HG02571 (cell line): Measurements from ENCODE around the gene ANKRD13B.
"Not testable (repeated sequence)": the region's sequence is repeated elsewhere in the genome, so short reads cannot be mapped to it uniquely, and the experiment has no call there.

Source experiments
- ATAC-seq: cut with Tn5 transposase; IDR thresholded peaks from one replicate; pipeline ENCODE4 v1.9.1; 2021; ENCODE audit warnings: mild to moderate bottlenecking, moderate library complexity; ENCODE audit not compliant: unreplicated experiment

ANKRD13B gene

GRCh38 chr17:29592850-29593551, at the start of gene ANKRD13B:
ANKRD13B (plus strand) TSS chr17:29593132; CDS start chr17:29593622, 490 bp downstream.
- ATAC-seq, result no peak

- no peak for ATAC-seq
Observed at GRCh38 chr17:29544066-29544465, 48.9 kb upstream of the ANKRD13B start.

DNA sequence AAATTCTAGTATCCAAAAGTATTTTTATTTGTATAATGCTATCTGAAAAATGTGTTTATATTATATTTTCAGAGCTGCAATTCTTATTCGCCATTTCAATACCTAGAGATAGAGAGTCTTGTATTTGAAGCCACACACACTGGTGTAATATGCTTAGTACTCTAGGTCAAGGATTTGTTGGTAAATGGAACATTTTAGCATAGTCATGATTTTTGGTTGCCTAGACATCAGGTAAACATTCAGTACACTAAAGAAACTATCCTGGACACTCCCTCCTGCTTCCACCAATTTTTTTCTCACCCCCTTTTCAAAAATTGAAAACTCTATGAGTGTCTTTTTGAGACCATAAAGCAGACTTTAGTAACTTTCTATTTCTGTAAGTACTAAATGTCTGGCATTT, 46.8 kb upstream of the ANKRD13B start:
- ATAC-seq, result no peak

DNA sequence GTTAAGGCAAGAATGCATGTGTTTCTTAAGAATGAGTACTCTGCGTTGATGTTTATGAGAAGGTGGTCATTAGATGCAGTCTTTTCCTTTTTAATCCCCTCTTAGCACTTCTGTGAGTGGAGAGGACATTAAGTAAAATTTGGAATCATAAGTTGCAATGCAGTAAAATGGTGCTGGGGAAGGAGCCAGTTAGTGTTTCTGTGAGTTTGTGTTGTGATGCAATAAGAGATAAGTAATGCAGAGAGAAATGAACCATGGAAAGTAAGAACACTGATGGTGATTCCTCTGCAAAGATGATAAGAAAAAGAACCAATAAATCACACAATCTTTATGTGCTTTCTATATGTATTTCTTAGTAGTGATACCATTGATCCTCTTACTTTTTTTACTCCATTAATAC, 46.1 kb upstream of the ANKRD13B start:
- ATAC-seq, result no peak

DNA sequence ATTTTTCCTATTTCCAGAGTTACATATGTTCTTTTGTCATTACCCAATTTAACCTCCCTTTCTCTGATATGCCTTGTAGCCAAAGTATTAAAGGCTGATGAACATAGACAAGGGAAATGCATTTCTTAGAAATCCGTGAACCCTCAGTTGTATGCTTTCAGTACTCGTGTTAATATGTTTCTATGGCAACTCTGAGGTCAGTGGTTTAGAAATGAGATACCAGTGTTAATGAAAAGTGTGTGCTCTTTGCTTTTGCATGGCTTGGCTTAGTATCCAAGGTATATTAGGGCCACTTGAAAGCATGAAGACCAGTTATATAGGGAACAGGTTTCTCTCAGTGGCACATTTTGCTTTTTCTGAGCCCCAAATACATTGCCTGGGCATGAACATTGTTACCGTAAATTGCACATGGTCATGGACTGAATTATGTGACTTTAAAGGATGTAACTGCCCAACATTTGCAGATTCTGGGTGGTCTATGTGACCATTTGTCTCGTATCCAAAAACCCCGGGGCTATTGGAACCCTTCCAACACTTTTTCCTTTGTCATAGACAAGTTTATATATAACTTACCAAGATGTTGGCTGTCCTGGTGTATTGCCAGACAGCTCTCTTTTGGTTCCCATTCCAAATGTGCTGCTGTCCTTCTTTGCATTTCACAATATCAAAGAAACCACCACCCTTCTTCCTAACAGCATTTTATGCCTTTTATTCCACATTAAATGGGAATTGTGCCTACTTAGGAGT, 43.6 kb upstream of the ANKRD13B start:
- ATAC-seq, result no peak

GRCh38 chr17:29555840-29556239, 37.1 kb upstream of the ANKRD13B start:
- no peak for ATAC-seq

DNA sequence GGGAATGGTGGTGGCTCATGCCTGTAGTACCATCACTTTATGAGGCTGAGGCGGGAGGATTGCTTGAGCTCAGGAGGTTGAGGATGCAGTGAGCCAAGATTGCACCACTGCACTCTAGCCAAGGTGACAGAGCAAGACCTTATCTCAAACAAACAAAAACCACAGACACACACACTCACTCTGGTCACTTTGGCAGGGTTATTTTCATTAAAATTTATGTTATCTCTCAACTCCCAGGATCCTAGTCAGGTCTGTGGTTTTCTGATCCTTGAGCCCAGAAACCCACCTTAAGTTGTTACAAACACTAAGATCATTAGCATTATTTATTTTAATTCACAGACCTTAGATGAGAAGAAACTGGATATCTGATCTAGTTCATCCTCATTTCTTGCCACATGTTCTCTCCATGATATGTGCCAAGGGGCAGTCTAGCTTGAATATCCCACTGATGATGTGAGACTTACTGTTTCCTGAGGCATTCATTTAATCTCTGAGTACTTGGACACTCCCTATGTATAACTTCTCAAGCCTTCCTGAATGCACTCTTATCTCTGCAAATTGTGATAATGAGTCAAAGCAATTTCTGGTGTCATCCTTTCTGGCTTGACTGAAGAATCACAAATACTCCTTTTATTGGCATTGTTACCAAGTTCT, 35.7 kb upstream of the ANKRD13B start:
- ATAC-seq, result no peak

- ATAC-seq, result no peak
Observed at GRCh38 chr17:29557739-29558116, 35.2 kb upstream of the ANKRD13B start.

- not testable (repeated sequence) for ATAC-seq
Observed at GRCh38 chr17:29558139-29558538, 34.8 kb upstream of the ANKRD13B start.

GRCh38 chr17:29559640-29560039, 33.3 kb upstream of the ANKRD13B start:
- no peak for ATAC-seq

DNA sequence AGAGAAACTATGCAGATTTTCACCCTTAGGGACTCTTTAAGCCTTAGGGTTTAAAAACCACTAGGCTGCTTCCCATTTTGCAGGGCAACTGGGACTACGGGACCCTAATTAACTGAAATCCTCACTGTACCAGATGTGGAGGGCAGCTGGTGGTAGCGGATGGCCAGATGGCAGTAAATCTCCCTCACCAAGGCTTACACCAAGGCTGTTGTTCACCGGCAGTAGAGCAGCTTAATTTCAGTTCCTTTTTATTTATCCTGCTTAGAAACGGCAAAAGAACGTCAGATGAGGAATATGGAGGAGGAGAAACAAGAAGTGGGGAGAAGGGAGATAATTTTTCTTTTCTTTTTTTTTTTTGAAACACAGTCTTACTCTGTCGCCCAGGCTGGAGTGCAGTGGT, 32.6 kb upstream of the ANKRD13B start:
- ATAC-seq, result no peak

- no peak for ATAC-seq
Observed at GRCh38 chr17:29561554-29562517, 31.1 kb upstream of the ANKRD13B start.

DNA sequence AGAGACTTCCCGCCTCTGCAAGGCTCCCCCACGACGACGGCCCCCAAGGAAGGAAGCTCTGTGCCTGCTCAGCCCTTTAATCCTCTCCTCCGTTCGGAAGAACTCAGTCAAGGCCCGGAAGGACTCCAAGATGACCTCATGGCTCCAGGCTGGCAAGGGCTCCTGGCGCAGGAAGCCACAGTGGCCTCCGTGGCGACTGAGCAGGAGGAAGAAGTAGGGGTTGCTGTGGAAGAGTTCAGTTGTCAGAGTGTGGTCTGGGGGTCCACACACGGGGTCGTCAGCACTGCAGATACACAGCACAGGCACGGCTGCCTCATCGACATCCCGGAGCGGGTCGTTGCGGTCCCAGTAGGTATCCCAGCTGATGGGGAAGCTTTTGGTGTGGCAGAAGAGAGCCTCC, 30.3 kb upstream of the ANKRD13B start:
- no peak for ATAC-seq

DNA sequence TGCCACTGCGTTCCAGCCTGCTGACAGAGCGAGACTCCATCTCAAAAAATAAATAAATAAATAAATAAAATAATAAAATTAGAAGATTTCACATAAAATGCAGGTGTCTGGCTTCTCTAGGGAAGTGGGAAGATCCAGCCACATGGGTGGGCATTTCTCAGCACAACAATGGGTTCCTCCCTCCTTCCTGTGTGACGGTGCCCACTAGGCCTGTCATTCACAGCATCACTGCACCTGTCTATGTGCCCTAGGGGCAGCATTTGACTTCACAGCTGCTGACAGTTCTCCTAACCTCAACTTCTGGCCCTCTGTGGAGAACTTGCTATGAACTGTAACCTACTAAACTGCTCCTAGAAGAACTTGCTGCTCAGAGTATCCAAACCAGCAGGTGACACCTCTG, 29.1 kb upstream of the ANKRD13B start:
- no peak for ATAC-seq

- no peak for ATAC-seq
Observed at GRCh38 chr17:29565643-29566472, 27.1 kb upstream of the ANKRD13B start.

DNA sequence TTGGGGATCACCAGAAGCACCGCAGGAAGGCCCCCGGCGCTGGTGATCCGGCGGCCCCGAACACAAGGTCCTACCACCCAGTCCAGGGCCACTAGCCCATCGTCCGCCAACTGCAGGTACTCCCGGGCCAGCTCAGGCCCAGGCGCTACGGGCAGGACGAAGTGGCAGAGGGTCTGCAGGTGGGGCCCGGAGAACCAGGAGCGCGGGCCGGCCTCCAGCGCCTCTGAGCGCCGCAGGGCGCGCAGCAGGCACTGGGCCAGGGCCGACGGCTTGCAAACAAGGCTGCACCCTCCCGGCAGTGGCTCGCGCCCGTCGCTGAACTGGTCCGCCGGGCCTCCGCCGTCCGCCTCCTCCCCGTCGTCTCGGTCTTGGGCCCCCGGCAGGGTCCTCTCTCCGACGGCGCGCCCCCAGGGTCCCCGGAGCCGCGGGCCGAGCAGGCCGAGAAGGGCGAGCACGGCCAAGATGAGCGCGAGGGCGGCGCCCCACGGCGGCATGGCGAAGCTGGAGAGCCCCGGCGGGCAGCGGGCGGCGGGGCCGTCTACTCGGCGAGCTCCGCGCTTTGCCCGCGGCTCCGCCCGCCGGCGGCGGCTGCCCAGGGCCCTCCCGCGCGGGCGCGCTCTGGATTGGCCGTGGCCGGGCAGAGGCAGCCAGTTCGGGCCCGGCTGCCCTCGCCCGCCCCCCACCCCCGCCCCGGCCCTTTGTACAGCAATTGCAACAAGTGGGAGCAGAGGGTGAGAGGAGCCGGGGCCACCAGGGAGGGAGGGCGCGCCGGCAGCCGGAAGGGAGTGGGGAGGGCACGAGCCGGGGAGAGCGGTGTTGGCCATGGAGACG, 26.2 kb upstream of the ANKRD13B start, which contains the start of gene ABHD15:
Gene ABHD15 (minus strand): TSS at position 565 of the 831 bp plus-strand sequence. CDS start 71 bp downstream, at position 494.
- no peak for ATAC-seq

GRCh38 chr17:29567304-29567553, 25.7 kb upstream of the ANKRD13B start:
- no peak for ATAC-seq

GRCh38 chr17:29567554-29568330, 25.2 kb upstream of the ANKRD13B start:
- no peak for ATAC-seq
